Lung (tissue), 12 donors: ENCODE data around the gene MCRIP2. TPM values are rescaled to one million over a fixed set of nuclear protein-coding genes. Genes with fewer than 3 reads are reported as not detected.

Experiments used
- ATAC-seq: fragments of 200-7000 bp; cut with Tn5 transposase; one replicate; pipeline ENCODE4 v1.9.1; 2020; ENCODE audit warnings: moderate number of reproducible peaks; ENCODE audit not compliant: insufficient read depth, low FRiP score
- DNase-seq, 3 donors: peaks; one replicate each; pipeline ENCODE4 v3.0.0-alpha.2; 2013 to 2017
- H3K27ac ChIP-seq, 2 donors: one replicate each; pipeline ENCODE4 v1.5.1; 2013; ENCODE audit warnings: mild to moderate bottlenecking in 2 of 2, moderate library complexity in 2 of 2, control low read depth in 1 of 2, inconsistent platforms in 1 of 2, low read depth in 1 of 2, low read length in 1 of 2
- H3K27me3 ChIP-seq, 3 donors: one replicate each; pipeline ENCODE4 v1.5.1; 2013; ENCODE audit warnings: low read length in 2 of 3; ENCODE audit not compliant: control insufficient read depth in 3 of 3, insufficient read depth in 3 of 3
- H3K36me3 ChIP-seq, 4 donors: one replicate each; pipeline ENCODE4 v1.5.1; 2013; ENCODE audit warnings: low read length in 4 of 4, mild to moderate bottlenecking in 1 of 4, moderate library complexity in 1 of 4; ENCODE audit not compliant: control insufficient read depth in 4 of 4, insufficient read depth in 4 of 4
- H3K4me1 ChIP-seq, 5 donors: one replicate each; pipeline ENCODE4 v1.5.1; 2013; ENCODE audit warnings: low read length in 5 of 5, mild to moderate bottlenecking in 2 of 5, moderate library complexity in 1 of 5; ENCODE audit not compliant: control insufficient read depth in 5 of 5, insufficient read depth in 5 of 5
- H3K4me3 ChIP-seq: one replicate; pipeline ENCODE4 v1.5.1; 2013; ENCODE audit warnings: mild to moderate bottlenecking, control low read depth, moderate library complexity
- H3K9ac ChIP-seq, 2 donors: one replicate each; pipeline ENCODE4 v1.5.1; 2013; ENCODE audit warnings: low read length in 2 of 2, control low read depth in 1 of 2; ENCODE audit not compliant: insufficient read depth in 1 of 2
- H3K9me3 ChIP-seq, 4 donors: one replicate each; pipeline ENCODE4 v1.5.1; 2013; ENCODE audit warnings: low read length in 3 of 4, mild to moderate bottlenecking in 1 of 4, moderate library complexity in 1 of 4; ENCODE audit not compliant: control insufficient read depth in 4 of 4, insufficient read depth in 3 of 4
- WGBS, 2 donors: extraction: QIAGEN DNeasy Blood & Tissue Kit; methylation state at CpG; one replicate each; pipeline ENCODE4 v1.1.7; 2013; 5-methylcytosine and 5-hydroxymethylcytosine counted together
- polyA plus RNA-seq, 2 donors: library from polyadenylated mRNA; stranded (reverse); fragments of 200-250 nt; gene quantifications; one replicate each; pipeline ENCODE4 v1.2.1, GENCODE V29; 2013
- total RNA-seq, 2 donors: library from RNA; depleted of rRNA in 1 of 2; stranded (reverse); fragments of >200 nt in 1 of 2; gene quantifications; one replicate each; pipeline ENCODE4 v1.2.1, GENCODE V29; 2014 to 2021
- TF ChIP-seq, protein P1 (sequence below): IDR thresholded peaks from 2 replicates; pipeline ENCODE4 v1.5.1; 2012; ENCODE audit warnings: mild to moderate bottlenecking; ENCODE audit errors: control extremely low read depth, extremely low read depth
- donor health status: control.
- donor health status: control.
- donor health status: Bipolar disorder and iron deficiency.
- donor health status: healthy.
- donor health status: DM: yes; HTN: yes; CAD: no.

MCRIP2 gene
- total and polyA plus RNA-seq, 4 donors = 9.1 to 109 (median 53.3) TPM

DNA sequence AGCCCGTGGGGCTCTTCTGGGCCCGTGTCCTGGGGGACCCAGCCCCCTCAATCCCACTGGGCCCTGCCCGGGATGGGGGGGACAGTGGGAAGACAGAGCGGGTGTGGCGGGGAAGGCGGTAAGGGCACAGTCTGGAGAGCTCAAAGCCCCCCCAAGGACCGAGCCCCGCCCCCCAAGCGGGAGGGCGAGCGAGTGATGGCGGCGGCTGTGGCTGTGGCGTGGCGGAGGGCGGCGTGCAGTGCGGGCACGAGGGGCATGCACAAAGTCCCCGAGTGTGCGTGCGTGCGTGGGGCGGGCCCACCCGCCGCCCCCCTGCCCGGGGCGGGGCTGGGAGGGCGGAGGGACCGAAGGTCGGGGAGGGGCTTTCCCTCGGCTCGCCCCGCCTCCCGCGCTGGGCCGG, 52.1 kb downstream of the MCRIP2 start:
- Histone ChIP-seq H3K27me3 (peaks cover 0 to 35% (median 25%) of the 10 kb centered on the region in 3 donors), H3K4me1 (peaks cover 0 to 27% (median 9%) of the 10 kb centered on the region in 5 donors)

DNA sequence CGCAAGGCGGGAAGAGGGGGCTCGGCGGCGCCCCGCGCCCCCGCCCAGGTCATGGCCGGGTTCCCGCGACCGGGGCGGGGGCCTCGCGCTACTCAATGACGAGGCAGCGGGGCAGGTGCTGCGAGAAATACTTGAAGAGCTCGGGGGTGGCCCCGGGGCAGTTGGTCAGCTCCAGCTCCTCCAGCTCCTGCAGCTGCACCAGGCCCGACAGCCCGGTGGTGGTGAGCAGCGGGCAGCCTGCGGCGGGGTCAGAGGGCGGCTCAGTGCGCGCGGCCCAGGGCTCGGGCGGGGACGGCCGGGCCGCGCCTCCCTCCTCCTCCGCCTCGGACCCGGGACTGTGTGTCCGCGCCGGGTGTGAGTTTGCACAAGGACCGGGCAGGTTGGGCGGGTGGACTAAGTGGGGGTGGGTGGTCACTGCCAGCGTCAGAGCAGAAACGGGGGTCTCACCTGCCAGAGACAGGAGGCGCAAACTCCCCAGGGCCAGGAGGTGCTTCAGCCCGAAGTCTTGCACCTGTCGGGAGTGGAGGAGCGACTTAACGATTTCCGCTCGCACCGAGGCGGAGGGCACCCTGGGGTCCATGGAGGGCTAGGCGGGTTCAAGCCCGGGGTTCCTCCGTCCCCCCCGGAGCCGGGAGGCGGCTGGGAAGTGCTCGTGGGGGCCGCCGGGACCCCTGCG, 52.7 kb downstream of the MCRIP2 start:
- WGBS, 2 donors = 2 to 3% methylated on average over 54 to 64 of the region's 64 CpGs
- peaks cover 0 to 8% (median 0%) of the 10 kb centered on the region in 4 donors for H3K9me3 ChIP-seq
- H3K4me1 ChIP-seq = peaks cover 0 to 22% (median 5%) of the 10 kb centered on the region in 5 donors
- DNase-seq (no peak), ATAC-seq (no peak)
- H3K27me3 ChIP-seq = peaks cover 0 to 36% (median 25%) of the 10 kb centered on the region in 3 donors
- H3K9ac ChIP-seq = no peak overlapping the region
- no peak overlapping the region for H3K27ac ChIP-seq
- H3K36me3 ChIP-seq = no peaks in the 10 kb centered on the region
- TF ChIP-seq, protein P1, sequence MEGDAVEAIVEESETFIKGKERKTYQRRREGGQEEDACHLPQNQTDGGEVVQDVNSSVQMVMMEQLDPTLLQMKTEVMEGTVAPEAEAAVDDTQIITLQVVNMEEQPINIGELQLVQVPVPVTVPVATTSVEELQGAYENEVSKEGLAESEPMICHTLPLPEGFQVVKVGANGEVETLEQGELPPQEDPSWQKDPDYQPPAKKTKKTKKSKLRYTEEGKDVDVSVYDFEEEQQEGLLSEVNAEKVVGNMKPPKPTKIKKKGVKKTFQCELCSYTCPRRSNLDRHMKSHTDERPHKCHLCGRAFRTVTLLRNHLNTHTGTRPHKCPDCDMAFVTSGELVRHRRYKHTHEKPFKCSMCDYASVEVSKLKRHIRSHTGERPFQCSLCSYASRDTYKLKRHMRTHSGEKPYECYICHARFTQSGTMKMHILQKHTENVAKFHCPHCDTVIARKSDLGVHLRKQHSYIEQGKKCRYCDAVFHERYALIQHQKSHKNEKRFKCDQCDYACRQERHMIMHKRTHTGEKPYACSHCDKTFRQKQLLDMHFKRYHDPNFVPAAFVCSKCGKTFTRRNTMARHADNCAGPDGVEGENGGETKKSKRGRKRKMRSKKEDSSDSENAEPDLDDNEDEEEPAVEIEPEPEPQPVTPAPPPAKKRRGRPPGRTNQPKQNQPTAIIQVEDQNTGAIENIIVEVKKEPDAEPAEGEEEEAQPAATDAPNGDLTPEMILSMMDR = no peak
- no peak overlapping the region for H3K4me3 ChIP-seq

More for the DNA sequence above, 52.1 kb downstream of the MCRIP2 start:
- 3 to 8% methylated on average over 15 to 37 of the region's 37 CpGs for WGBS, 2 donors
- Histone ChIP-seq H3K27ac (no peak overlapping the region), H3K9ac (no peak overlapping the region), H3K36me3 (peaks cover 0 to under 1% (median 0%) of the 10 kb centered on the region in 4 donors), H3K4me3 (no peak overlapping the region), H3K9me3 (peaks cover 0 to 8% (median 0%) of the 10 kb centered on the region in 4 donors)
- DNase-seq (no peak), ATAC-seq (no peak)
- TF ChIP-seq, protein P1 = no peak

DNA sequence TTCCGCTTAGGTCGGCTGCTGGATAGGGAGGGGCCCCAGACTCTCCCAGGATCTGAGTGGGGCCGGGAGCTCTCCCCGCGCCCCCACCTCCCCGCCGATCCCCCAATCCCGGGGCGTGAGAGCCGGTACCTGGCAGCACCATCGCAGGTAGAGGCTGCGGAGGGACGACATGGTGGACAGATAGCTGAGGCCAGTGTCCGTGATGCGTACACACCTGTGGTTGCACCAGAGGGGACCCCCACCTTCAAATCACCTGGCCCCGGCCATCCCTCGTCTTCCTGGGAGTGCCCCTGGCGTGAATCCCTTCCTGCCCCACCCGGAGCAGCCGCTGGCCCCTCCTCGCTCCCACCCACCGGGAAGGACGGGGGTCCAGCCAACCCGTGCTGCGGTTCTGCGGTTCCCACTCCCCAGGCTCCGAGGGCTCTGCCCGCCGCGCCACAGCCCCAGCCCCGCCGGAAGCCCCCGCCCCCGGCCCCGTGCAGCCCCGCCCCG, 53.3 kb downstream of the MCRIP2 start:
- H3K27me3 ChIP-seq = peaks cover 0 to 40% (median 25%) of the 10 kb centered on the region in 3 donors
- no peak for DNase-seq

More for the DNA sequence above, 53.3 kb downstream of the MCRIP2 start:
- H3K4me1 ChIP-seq = peaks cover 0 to 16% (median 2%) of the 10 kb centered on the region in 5 donors
- ATAC-seq = no peak
- no peaks in the 10 kb centered on the region for H3K36me3 ChIP-seq
- TF ChIP-seq, protein P1 = no peak
- H3K9ac ChIP-seq = no peak overlapping the region
- no peak overlapping the region for H3K4me3 ChIP-seq
- no peak overlapping the region for H3K27ac ChIP-seq
- WGBS, 2 donors = 2% methylated on average over 29 to 37 of the region's 37 CpGs
- peaks cover 0 to 8% (median 0%) of the 10 kb centered on the region in 4 donors for H3K9me3 ChIP-seq
